MG63 (cell line): ENCODE results near the gene PTAFR. TPM values are rescaled to one million over a fixed set of nuclear protein-coding genes. Genes with fewer than 3 reads are reported as not detected.

Experiments
- DNase-seq: peaks from one replicate; pipeline ENCODE4 v3.0.0-alpha.2; 2020
- H3K27me3 ChIP-seq: fragments of 250-450 bp; sonication (Bioruptor Pico); 2 replicates; pipeline ENCODE4 v1.5.1; 2020; ENCODE audit warnings: mild to moderate bottlenecking, moderate library complexity
- H3K36me3 ChIP-seq: fragments of 250-450 bp; sonication (Bioruptor Pico); 2 replicates; pipeline ENCODE4 v1.5.1; 2020; ENCODE audit warnings: mild to moderate bottlenecking, moderate library complexity
- H3K4me3 ChIP-seq: fragments of 250-450 bp; sonication (Bioruptor Pico); 2 replicates; pipeline ENCODE4 v1.5.1; 2020; ENCODE audit warnings: mild to moderate bottlenecking, moderate library complexity
- H3K9me3 ChIP-seq: fragments of 250-450 bp; sonication (Bioruptor Pico); 2 replicates; pipeline ENCODE4 v1.5.1; 2020; ENCODE audit warnings: mild to moderate bottlenecking, moderate library complexity
- total RNA-seq: library from RNA; depleted of rRNA; stranded (reverse); fragments of >200 nt; shearing (Covaris generic); gene quantifications from 2 replicates; pipeline ENCODE4 v1.2.3, GENCODE V29; 2014; ENCODE audit warnings: low replicate concordance

PTAFR gene
- total RNA-seq, 1 experiment from 2014 or later, result 0.49 TPM

DNA sequence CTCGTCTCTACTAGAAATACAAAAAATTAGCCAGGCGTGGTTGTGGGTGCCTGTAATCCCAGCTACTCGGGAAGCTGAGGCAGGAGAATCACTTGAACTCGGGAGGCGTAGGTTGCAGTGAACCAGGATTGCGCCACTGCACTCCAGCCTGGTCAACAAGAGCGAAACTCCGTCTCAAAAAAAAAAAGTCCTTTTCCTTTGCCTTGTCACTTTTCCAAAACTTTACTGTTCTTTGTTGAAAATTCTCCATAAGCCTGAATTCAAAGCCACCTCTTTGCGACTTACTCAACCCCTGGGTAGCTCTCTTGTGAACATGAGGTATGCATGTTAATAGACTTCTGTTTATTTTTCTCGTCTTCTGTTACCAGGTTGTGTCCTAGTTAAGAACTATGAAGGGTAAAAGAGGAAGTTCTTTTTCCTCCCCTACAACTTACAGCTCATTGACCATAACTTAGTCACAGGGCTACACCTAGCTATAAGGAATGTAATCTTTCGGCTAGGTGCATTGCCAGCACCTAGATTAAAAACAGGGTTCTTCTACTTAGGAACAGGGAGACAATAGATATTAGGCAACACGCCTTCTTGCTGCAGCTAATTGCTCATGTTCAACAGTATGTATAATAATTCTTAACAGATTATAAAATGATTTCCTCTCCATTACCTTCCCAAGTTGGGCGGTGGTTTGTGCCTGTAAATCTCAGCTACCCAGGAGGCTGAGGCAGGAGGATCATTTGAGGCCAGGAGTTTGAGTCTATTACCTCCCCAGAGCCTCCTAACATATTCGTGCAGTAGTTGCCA lies 40.9 kb downstream of the PTAFR start:
- no peaks in the 10 kb centered on the region for H3K27me3 ChIP-seq
- no peaks in the 10 kb centered on the region for H3K36me3 ChIP-seq
- no peak for DNase-seq
- no peaks in the 10 kb centered on the region for H3K9me3 ChIP-seq
- no peak overlapping the region for H3K4me3 ChIP-seq

DNA sequence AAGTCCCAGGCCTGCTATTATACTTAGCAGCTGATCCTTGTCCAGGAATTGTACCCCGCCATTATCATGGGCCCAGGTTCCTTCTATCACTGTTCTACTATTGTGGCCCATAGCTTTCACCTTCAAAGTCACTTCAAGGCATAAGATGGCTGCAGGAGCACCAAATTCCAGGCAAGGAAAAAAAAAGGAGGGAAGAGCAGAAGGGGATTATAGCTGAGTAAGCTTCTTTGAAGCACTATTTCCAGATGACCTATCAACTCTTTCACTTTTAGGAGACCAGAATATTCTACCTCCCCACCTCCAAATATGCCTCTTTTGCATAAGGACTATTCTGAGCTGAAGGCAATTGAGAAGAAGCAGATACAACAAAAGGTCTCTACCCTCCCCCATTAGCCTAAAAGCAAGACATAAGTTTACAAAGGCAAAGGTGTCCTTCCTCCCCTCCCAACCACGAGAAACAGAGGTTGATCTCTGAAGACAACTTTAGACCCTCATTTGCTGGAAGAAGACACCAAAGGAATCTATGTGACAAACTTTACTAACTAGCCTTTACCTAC lies 41.8 kb downstream of the PTAFR start:
- DNase-seq, result no peak
- Histone ChIP-seq H3K36me3 (no peaks in the 10 kb centered on the region), H3K4me3 (no peak overlapping the region), H3K9me3 (no peaks in the 10 kb centered on the region), H3K27me3 (no peaks in the 10 kb centered on the region)

DNA sequence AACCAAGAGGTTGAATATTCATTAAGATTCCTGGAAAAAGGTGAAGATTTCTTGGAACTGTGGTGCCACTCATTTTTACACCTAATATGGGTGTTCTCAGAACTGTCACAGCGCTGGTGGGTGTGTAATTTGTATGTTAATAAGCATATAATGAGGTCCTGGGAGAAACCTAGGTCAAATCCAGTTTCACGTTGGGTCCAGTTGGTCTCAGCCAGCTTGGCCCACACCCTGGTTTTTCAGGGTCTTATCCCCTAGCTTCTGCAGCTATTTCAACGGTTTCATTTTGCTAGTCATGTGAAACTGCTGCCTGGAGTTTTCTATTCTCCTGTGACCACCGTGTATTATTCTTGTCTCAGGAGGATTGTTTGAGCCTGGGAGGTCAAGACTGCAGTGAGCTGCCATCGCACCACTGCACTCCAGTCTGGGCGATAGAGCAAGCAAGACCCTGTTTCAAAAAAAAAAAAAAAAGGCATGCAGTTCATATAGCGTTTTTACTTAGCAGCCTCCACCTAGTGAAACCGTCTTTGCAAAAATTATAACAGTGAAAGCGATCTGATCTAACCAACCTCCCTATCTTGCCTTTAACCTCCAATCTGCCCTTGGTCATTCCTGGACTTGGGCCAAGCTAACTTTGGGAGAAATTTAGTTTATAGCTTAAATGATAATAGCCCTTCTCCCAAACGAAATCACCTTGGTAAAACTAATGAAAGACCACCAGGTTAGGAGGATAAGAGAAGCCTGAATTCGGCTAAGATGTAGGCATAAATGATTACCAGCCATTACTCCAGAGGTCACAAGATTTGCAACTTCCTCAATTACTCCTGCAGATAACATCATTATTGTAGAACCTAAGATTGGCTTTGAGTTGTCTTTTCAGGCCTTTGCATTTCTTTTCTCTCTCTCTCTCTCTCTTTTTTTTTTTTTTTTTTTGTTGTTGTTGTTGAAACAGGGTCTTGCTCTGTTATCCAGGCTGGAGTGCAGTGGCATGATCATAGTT lies 44.0 kb downstream of the PTAFR start:
- no peak for DNase-seq
- H3K4me3 ChIP-seq, result no peak overlapping the region
- H3K36me3 ChIP-seq, result no peaks in the 10 kb centered on the region
- no peaks in the 10 kb centered on the region for H3K27me3 ChIP-seq
- no peaks in the 10 kb centered on the region for H3K9me3 ChIP-seq

DNA sequence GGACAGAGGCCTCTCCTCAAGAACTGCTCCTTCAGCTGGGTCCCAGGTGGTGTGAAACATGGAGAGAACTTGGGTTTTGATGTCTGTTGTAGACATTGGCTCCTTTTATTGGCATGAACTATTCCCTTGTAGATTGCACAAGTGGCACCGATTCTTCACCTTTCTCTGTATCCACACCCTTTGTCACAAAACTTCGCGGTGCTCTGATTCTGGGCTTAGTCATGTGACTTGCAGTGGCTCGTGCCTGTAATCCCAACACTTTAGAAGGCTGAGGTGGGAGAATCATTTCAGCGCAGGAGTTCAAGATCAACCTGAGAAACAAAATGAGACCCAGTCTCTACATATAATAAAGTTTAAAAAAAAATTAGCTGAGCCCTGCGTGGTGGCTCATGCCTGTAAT lies 45.6 kb downstream of the PTAFR start:
- DNase-seq, result no peak
- H3K9me3 ChIP-seq, result no peaks in the 10 kb centered on the region
- H3K4me3 ChIP-seq, result no peak overlapping the region
- H3K27me3 ChIP-seq, result no peaks in the 10 kb centered on the region
- no peaks in the 10 kb centered on the region for H3K36me3 ChIP-seq

DNA sequence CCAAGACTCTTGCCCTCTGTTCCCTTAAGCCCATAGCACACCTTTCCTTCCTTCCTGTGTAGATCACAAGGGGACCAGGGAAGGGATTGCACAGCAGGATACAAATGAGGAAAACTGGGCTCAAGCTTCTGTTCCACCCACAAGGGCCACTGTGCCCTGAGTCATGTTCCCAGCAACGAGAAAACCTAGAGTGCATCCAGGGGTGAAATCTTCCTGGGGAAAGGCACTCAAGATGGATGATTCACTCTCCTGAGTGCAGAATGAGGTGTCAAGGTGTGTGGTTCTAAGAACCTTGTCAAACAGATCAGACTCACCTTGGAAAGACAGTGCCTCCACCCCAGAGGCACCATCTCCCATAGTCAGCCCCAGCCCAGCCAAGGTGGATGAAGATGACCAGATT lies 47.3 kb downstream of the PTAFR start:
- peak; percentile 71 for DNase-seq
- no peaks in the 10 kb centered on the region for H3K9me3 ChIP-seq
- H3K27me3 ChIP-seq, result no peaks in the 10 kb centered on the region
- H3K36me3 ChIP-seq, result no peaks in the 10 kb centered on the region
- no peak overlapping the region for H3K4me3 ChIP-seq

DNA sequence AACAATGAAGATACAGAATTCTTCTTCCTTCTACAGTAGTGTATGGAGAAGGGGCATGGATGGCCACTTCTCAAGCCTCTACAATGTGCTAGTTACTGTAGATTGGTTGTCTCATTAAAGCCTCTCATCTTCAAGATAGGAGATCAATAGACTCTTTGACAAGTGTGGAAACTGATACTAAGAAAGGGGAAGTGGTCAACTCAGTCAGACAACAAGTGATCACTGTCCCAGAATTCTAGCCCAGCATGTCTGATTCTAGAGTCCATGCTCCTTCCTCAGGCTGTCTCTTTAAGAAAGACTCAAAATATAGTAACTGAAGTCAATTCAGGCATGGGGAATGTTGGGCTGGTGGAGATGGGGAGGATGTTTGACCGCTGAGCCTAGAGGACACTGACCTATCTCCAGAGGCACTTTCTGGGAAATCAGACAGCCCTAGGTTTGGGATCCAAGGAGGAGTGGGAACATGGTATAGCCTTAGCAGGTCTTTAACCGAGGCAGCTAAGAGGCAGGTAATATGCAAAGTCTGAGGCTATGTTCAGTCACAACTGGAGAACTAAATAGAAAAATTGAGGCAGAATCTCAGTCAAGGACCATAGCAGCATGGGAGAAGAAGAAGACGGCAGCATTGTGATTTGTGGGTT lies 48.8 kb downstream of the PTAFR start:
- no peak overlapping the region for H3K4me3 ChIP-seq

DNA sequence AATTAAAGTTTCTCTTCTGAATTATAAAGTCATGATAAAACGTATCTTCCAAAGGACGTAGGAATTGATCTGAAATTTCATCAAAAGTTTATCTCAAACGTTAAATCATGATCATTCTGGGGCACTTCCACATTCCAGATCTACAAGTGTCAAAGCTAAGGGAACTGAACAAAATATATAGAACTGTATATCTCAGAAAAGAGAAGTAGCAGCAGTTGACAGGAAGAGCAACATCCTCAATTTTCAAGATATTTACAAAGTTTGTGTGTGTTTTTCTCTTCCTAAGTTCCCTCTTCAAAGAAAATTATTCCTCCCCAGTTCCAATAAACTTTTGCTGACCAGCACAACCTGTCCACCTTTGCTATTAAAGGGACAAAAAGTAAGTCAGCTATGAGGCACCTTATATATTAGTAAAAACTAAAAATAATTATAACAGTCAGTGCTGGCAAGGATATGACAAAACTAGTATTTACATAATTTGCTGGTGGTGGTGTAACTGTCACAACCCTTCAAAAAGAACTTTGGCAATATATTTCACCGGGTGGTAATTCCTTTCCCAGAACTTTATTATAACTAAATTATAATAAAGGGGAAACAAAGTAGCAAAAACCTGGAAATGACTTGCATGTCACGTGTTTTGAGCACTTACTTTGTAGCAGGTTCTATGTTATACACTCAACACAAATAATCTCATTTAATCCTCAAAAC lies 49.6 kb downstream of the PTAFR start:
- Histone ChIP-seq H3K36me3 (no peaks in the 10 kb centered on the region), H3K27me3 (no peaks in the 10 kb centered on the region), H3K9me3 (no peaks in the 10 kb centered on the region), H3K4me3 (no peak overlapping the region)
- DNase-seq, result no peak

More for the DNA sequence above, 48.8 kb downstream of the PTAFR start:
- H3K9me3 ChIP-seq, result no peaks in the 10 kb centered on the region
- no peak for DNase-seq
- no peaks in the 10 kb centered on the region for H3K36me3 ChIP-seq
- H3K27me3 ChIP-seq, result no peaks in the 10 kb centered on the region

DNA sequence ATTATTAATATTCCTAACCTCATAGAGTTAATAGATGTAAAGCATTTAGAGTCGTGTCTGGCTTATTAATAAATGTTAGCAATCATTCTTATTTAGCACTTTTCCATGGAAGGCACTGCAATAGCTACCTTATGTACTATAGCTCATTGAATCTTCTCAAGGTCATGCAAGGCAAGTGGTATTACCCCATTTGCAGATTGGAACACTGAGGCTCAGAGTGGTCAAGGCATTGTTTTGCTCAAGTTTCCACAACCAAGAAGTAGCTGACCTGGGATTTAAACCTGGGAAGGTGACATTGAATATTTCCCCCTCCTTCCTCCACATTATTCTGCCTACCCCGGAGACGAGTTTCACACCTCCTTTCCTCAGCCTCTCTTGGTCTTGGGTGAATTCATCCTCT lies 50.3 kb downstream of the PTAFR start:
- no peak overlapping the region for H3K4me3 ChIP-seq
- DNase-seq, result no peak
- H3K27me3 ChIP-seq, result no peaks in the 10 kb centered on the region
- no peaks in the 10 kb centered on the region for H3K36me3 ChIP-seq
- no peaks in the 10 kb centered on the region for H3K9me3 ChIP-seq

DNA sequence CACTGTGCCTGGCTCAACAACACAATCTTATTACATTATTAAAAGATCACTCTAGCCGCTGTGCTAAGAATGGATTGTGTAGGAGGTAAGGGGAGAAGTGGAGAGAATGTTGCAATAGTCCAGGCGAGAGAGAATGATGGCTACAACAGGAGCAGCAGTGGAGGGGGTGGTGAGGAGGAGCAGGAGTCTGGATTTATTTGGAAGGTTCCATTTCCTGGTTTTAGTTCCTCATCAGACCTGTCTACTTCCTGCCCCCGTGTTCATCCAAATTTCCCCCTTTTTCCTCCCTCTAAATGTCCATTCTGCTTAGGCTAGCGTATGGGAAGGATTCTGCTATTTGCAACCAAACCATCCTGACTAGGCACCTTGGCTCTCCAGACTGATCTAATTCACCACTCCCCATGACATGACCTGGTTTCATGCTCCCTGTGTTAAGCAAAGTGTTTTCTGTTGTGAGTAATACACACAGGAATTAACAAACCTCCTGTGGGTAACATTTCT lies 53.0 kb downstream of the PTAFR start:
- Histone ChIP-seq H3K9me3 (no peaks in the 10 kb centered on the region), H3K27me3 (no peaks in the 10 kb centered on the region), H3K4me3 (no peak overlapping the region), H3K36me3 (no peaks in the 10 kb centered on the region)
- DNase-seq, result peak; percentile 20

DNA sequence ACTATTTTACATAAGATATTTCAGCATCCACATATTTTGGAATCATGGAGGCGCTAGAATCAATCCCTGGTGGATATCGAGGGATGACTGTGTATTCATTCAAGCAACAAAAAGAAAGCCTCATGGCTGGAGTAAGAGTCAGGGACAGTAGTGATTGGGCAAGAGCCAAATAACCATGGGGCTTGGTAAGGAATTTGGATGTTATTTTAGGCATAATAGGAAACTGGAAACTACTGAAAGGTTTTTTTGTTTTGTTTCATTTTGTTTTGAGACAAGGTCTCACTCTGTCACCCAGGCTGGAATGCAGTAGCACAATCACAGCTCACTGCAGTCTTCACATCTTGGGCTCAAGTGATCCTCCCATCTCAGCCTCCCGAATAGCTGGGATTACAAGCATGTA lies 54.3 kb downstream of the PTAFR start:
- Histone ChIP-seq H3K36me3 (no peaks in the 10 kb centered on the region), H3K4me3 (no peak overlapping the region), H3K9me3 (no peaks in the 10 kb centered on the region), H3K27me3 (no peaks in the 10 kb centered on the region)
- no peak for DNase-seq

DNA sequence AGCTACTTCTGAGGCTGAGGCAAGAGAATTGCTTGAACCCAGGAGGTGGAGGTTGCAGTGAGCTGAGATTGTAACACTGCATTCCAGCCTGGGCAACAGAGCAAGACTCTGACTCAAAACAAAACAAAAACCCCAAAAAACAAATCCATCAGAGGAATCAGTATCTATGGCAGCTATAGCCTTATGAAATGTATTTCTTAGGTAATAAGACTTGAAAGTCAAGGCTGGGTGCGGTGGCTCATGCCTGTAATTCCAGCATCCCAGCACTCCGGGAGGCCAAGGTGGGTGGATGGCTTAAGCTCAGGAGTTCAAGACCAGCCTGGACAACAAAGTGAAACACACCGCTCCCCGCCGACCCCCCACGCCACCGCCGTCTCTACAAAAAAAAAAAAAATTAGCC lies 56.9 kb downstream of the PTAFR start:
- Histone ChIP-seq H3K4me3 (no peak overlapping the region), H3K36me3 (no peaks in the 10 kb centered on the region), H3K27me3 (no peaks in the 10 kb centered on the region), H3K9me3 (no peaks in the 10 kb centered on the region)
- DNase-seq, result no peak

DNA sequence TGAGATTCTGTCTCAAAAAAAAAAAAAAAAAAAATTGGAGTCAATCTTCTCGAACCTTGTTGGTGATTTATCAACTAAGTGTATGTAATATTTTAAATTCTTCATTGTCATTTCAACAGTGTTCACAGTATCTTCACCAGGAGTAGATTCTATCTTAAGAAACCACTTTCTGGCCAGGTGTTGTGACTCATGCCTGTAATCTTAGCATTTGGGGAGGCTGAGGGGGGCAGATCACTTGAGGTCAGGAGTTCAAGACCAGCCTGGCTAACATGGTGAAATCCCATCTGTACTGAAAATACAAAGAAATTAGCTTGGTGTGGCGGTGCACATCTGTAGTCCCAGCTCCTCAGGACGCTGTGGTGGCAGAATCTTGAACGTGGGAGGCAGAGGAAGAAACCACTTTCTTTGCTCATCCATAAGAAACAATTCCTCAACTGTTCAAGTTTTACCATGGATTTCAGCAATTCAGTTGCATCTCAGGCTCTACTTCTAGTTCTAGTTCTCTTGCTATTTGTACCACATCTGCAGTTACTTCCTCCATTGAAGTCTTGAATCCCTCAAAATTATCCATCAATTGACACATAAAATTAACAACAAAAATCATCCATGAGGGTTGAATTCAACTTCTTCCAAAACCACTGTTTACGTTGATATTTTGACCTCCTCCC lies 57.7 kb downstream of the PTAFR start:
- Histone ChIP-seq H3K36me3 (no peaks in the 10 kb centered on the region), H3K27me3 (no peaks in the 10 kb centered on the region)
- no peak for DNase-seq

DNA sequence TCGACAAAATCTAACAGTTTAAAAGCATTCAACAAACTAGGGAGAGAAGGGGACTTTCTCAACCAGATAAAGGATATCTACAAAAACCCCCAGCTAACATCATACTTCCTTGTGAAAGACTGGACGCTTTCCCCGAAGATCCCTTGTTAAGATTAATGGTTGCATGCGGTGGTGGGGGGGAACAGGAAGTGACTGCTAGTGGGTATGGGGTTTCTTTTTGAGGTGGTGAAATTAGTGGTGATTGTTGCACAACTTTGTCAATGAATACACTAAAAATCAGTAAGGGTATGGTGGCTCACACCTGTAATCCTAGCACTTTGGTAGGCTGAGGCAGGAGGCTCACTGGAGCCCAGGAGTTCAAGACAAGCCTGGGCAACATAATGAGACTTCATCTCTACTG lies 61.2 kb downstream of the PTAFR start:
- no peaks in the 10 kb centered on the region for H3K27me3 ChIP-seq
- no peaks in the 10 kb centered on the region for H3K36me3 ChIP-seq
- no peaks in the 10 kb centered on the region for H3K9me3 ChIP-seq
- DNase-seq, result no peak
- H3K4me3 ChIP-seq, result no peak overlapping the region

More for the DNA sequence above, 57.7 kb downstream of the PTAFR start:
- Histone ChIP-seq H3K9me3 (no peaks in the 10 kb centered on the region), H3K4me3 (no peak overlapping the region)

DNA sequence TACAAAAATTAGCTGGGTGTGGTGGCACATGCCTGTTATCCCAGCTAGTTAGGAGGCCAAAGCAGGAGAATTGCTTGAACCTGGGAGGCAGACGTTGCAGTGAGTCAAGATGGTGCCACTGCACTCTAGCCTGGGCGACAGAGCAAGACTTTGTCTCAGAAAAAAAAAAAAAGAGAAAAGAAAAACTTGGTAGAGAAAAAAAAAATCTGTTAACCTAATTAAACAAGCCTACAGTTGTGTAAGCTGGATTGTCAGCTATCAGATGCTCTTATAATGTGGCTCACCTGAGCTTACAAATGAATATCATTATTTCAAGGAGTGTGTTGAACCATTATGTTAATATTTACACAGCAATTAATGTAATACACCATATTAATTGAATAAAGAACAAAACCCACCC lies 61.6 kb downstream of the PTAFR start:
- Histone ChIP-seq H3K27me3 (no peaks in the 10 kb centered on the region), H3K4me3 (no peak overlapping the region)

DNA sequence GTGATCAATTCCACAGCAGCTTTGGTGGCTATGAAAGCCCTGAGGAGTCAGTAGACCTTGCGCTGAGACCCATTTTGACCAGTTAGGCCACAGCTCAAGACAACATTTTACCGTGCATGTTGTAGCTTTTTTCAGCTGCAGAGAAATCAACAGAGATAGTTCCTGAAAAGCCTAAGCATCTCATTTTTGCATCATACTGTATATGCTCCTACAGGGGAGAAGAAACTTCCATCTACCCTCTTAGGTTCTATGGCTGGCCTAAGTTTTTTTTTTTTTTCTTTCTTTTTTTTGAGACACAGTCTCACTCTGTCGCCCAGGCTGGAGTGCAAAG lies 63.3 kb downstream of the PTAFR start:
- Histone ChIP-seq H3K4me3 (no peak overlapping the region), H3K36me3 (no peaks in the 10 kb centered on the region), H3K27me3 (no peaks in the 10 kb centered on the region), H3K9me3 (no peaks in the 10 kb centered on the region)
- DNase-seq, result no peak

More for the DNA sequence above, 61.6 kb downstream of the PTAFR start:
- no peaks in the 10 kb centered on the region for H3K9me3 ChIP-seq
- no peaks in the 10 kb centered on the region for H3K36me3 ChIP-seq
- no peak for DNase-seq
